CD4-positive, CD25-positive, alpha-beta regulatory T cell (primary cell): ENCODE results near the gene PKD1L1. TPM values are rescaled to one million over a fixed set of nuclear protein-coding genes. Genes with fewer than 3 reads are reported as not detected.

ENCODE experiments used
- ATAC-seq, 2 donors: fragments of 150-1000 bp; cut with Tn5 transposase; one replicate each; pipeline ENCODE4 v1.10.0; 2021; ENCODE audit warnings: low read depth in 2 of 2, moderate number of reproducible peaks in 2 of 2, moderate library complexity in 1 of 2
- DNase-seq, 3 donors: peaks; one replicate each; pipeline versions ENCODE4 v3.0.0 to v3.0.0-alpha.2; 2012 to 2022; ENCODE audit warnings: mixed read lengths in 1 of 3
- H3K27ac ChIP-seq: one replicate; pipeline ENCODE4 v1.7.0; 2013; ENCODE audit warnings: mild to moderate bottlenecking, low read length; ENCODE audit not compliant: insufficient read depth, poor library complexity, severe bottlenecking
- H3K27me3 ChIP-seq: one replicate; pipeline ENCODE4 v1.7.0; 2013; ENCODE audit warnings: low read length; ENCODE audit not compliant: control insufficient read depth, insufficient read depth
- H3K36me3 ChIP-seq: one replicate; pipeline ENCODE4 v1.7.0; 2013; ENCODE audit warnings: mild to moderate bottlenecking, low read length, moderate library complexity; ENCODE audit not compliant: control insufficient read depth, insufficient read depth
- H3K4me1 ChIP-seq: 2 replicates; pipeline ENCODE4 v1.7.0; 2013; ENCODE audit warnings: mild to moderate bottlenecking, low read length; ENCODE audit not compliant: insufficient read depth, control insufficient read depth, poor library complexity, severe bottlenecking
- H3K4me3 ChIP-seq: one replicate; pipeline ENCODE4 v1.7.0; 2013; ENCODE audit warnings: low read depth, mild to moderate bottlenecking, low read length, moderate library complexity
- H3K9me3 ChIP-seq, 2 experiments: 1 replicate in 1 of 2; 2 replicates in 1 of 2; pipeline ENCODE4 v1.7.0; 2013; ENCODE audit warnings: low read length in 2 of 2, mild to moderate bottlenecking in 1 of 2, moderate library complexity in 1 of 2; ENCODE audit not compliant: control insufficient read depth in 2 of 2
- H3K27ac Mint-ChIP-seq, 3 donors: one replicate each; pipeline ENCODE4 v1.8.0; 2020 to 2022; ENCODE audit warnings: mild to moderate bottlenecking in 3 of 3, mixed read lengths in 3 of 3, moderate library complexity in 2 of 3
- H3K27me3 Mint-ChIP-seq: one replicate; pipeline ENCODE4 v1.8.0; 2022; ENCODE audit warnings: mild to moderate bottlenecking, mixed read lengths
- H3K36me3 Mint-ChIP-seq: one replicate; pipeline ENCODE4 v1.8.0; 2020; ENCODE audit warnings: mixed read lengths
- H3K4me1 Mint-ChIP-seq, 4 donors: one replicate each; pipeline ENCODE4 v1.8.0; 2020 to 2022; ENCODE audit warnings: mixed read lengths in 4 of 4, mild to moderate bottlenecking in 1 of 4
- H3K4me3 Mint-ChIP-seq, 4 donors: one replicate each; pipeline ENCODE4 v1.8.0; 2020 to 2022; ENCODE audit warnings: mild to moderate bottlenecking in 4 of 4, mixed read lengths in 4 of 4, moderate library complexity in 3 of 4
- H3K9me3 Mint-ChIP-seq, 7 donors: one replicate each; pipeline ENCODE4 v1.8.0; 2020 to 2022; ENCODE audit warnings: mixed read lengths in 7 of 7, mild to moderate bottlenecking in 3 of 7, moderate library complexity in 2 of 7
- polyA plus RNA-seq, 4 donors: library from polyadenylated mRNA; unstranded; fragments of 300-500 nt; fragmentation: Illumina TruSeq; gene quantifications; one replicate each; pipeline ENCODE4 v1.2.3, GENCODE V29; 2021
- total RNA-seq: library from RNA; stranded (reverse); gene quantifications from one replicate; pipeline ENCODE4 v1.2.3, GENCODE V29; 2022

PKD1L1 gene
- total and polyA plus RNA-seq, 5 donors from 2014 or later: 0.02 to 0.17 (median 0.06) TPM; not detected in 2

DNA sequence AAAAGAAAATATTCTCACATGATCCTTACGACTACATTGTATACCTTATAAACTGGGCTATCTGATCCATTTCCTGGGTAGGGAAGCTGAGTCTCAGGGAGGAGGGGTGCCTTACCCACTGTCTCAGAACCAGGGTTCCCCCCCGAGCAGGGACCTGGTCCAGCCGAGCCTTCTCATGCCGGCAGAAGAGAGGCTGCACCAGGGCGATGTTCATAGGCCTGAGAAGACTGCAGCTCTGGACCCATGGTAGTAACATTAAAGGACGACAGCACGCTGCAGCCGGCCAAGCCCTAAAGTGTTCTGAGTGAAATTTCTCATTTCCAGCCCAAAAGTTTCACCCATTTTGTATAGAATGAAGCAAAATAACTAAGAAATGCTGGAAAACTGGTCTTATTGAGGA is 203.4 kb downstream of the PKD1L1 start:
- no peak overlapping the region for H3K27ac ChIP-seq
- ATAC-seq: no peak
- H3K27me3 ChIP-seq: no peaks in the 10 kb centered on the region
- Mint-ChIP-seq H3K36me3 (no peaks in the 10 kb centered on the region), H3K4me3 (no peak overlapping the region), H3K9me3 (peaks cover 0 to 4% (median 0%) of the 10 kb centered on the region in 7 donors), H3K27ac (no peak overlapping the region), H3K4me1 (peaks cover 0 to 4% (median 0%) of the 10 kb centered on the region in 4 donors), H3K27me3 (no peaks in the 10 kb centered on the region)
- H3K9me3 ChIP-seq: no peaks in the 10 kb centered on the region
- no peak for DNase-seq
- no peaks in the 10 kb centered on the region for H3K36me3 ChIP-seq
- no peak overlapping the region for H3K4me3 ChIP-seq
- H3K4me1 ChIP-seq: no peaks in the 10 kb centered on the region

- no peak overlapping the region for H3K4me3 Mint-ChIP-seq
- no peak overlapping the region for H3K27ac Mint-ChIP-seq
Measured at GRCh38 chr7:47743965-47744591, 204.2 kb downstream of the PKD1L1 start.

DNA sequence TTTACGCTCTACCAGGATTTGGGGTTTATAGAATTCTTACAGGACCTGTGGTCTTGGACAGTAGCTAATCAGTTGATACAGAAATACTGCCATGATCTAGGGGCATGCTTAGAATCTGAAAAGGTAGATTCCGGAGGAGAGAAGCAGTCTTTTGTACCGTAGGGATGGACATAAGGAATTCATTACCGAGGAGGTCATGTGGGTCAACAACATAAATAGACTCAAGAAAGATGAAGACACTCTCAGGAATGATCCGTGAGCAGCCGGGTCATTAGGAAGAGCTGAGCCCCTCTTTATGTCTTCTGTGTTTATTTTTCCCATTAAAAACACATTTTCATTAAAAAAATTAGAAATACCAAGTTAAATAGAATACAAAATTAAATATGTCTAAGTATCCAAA is 206.3 kb downstream of the PKD1L1 start:
- Histone ChIP-seq H3K27me3 (no peaks in the 10 kb centered on the region), H3K4me1 (no peaks in the 10 kb centered on the region), H3K9me3 (no peaks in the 10 kb centered on the region), H3K4me3 (no peak overlapping the region), H3K27ac (no peak overlapping the region), H3K36me3 (no peaks in the 10 kb centered on the region)
- no peak for ATAC-seq
- no peak for DNase-seq
- no peaks in the 10 kb centered on the region for H3K27me3 Mint-ChIP-seq
- H3K9me3 Mint-ChIP-seq: peaks cover 0 to 4% (median 0%) of the 10 kb centered on the region in 7 donors
- no peak overlapping the region for H3K4me3 Mint-ChIP-seq
- H3K27ac Mint-ChIP-seq: no peak overlapping the region
- no peaks in the 10 kb centered on the region for H3K36me3 Mint-ChIP-seq
- H3K4me1 Mint-ChIP-seq: peaks cover 0 to 4% (median 0%) of the 10 kb centered on the region in 4 donors

More at GRCh38 chr7:47743965-47744591, 204.2 kb downstream of the PKD1L1 start:
- ATAC-seq (no peak), DNase-seq (no peak)
- Histone ChIP-seq H3K27me3 (no peaks in the 10 kb centered on the region), H3K27ac (no peak overlapping the region), H3K4me3 (no peak overlapping the region), H3K4me1 (no peaks in the 10 kb centered on the region), H3K9me3 (no peaks in the 10 kb centered on the region), H3K36me3 (no peaks in the 10 kb centered on the region)
- H3K27me3 Mint-ChIP-seq: no peaks in the 10 kb centered on the region
- H3K4me1 Mint-ChIP-seq: peaks cover 0 to 4% (median 0%) of the 10 kb centered on the region in 4 donors
- H3K9me3 Mint-ChIP-seq: peaks cover 0 to 4% (median 0%) of the 10 kb centered on the region in 7 donors
- no peaks in the 10 kb centered on the region for H3K36me3 Mint-ChIP-seq

DNA sequence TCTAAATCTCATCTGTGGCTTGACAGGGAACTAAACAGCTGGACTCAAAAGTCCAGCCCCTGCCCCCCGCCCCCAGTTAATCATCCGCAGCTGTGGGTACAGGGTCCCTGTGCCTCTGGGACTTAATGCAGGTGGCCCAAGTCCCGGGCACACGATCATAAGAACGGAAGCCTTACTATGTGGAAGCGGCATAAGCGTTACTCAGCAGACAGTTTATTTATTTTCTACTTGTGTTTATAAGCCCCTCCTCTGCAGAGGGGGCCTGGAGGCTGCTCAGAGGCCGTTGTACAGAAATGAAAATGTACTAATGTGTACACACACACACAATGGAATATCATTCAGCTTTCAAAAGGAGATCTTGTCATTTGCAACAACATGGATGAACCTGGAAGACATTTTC is 208.4 kb downstream of the PKD1L1 start:
- no peak for DNase-seq
- Mint-ChIP-seq H3K4me3 (no peak overlapping the region), H3K4me1 (peaks cover 0 to 4% (median 0%) of the 10 kb centered on the region in 4 donors), H3K36me3 (no peaks in the 10 kb centered on the region), H3K27ac (no peak overlapping the region), H3K9me3 (peaks cover 0 to 4% (median 0%) of the 10 kb centered on the region in 7 donors), H3K27me3 (peaks cover 4% of the 10 kb centered on the region)
- no peaks in the 10 kb centered on the region for H3K9me3 ChIP-seq
- H3K27me3 ChIP-seq: no peaks in the 10 kb centered on the region
- no peak for ATAC-seq
- no peaks in the 10 kb centered on the region for H3K4me1 ChIP-seq
- no peaks in the 10 kb centered on the region for H3K36me3 ChIP-seq
- H3K27ac ChIP-seq: no peak overlapping the region
- no peak overlapping the region for H3K4me3 ChIP-seq

DNA sequence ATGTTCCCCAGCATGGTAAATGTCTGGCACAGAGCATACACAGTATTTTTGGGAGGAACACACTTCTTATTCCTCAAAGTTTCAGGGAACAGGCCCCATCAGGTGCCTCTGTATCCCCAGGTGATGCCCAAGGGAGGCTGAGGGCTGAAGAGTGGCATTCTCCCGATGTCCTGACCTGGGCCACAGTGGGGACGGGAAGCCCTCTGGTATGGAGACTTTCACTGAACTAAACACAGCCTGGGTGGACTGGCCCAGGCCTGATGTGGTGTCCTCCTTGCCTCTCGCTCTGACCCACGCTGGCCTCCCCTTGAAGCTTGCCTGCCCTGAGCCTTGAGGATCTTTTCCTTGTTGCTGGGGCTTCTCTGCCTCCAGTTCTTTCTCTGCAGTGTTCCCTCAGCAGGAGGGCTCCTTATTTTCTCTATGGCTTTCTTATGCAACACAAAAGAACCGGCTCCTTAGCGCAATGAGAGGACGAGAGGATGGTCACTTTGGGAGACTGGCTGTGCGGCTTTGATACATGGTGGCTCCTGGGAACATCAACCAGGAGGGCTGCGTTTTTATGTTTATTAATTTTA is 208.9 kb downstream of the PKD1L1 start:
- Histone ChIP-seq H3K4me1 (no peaks in the 10 kb centered on the region), H3K27me3 (no peaks in the 10 kb centered on the region), H3K27ac (no peak overlapping the region), H3K4me3 (no peak overlapping the region), H3K9me3 (no peaks in the 10 kb centered on the region), H3K36me3 (no peaks in the 10 kb centered on the region)
- no peaks in the 10 kb centered on the region for H3K36me3 Mint-ChIP-seq
- ATAC-seq (no peak), DNase-seq (no peak)
- H3K27me3 Mint-ChIP-seq: peaks cover 4% of the 10 kb centered on the region
- H3K4me1 Mint-ChIP-seq: peaks cover 0 to 4% (median 0%) of the 10 kb centered on the region in 4 donors
- no peak overlapping the region for H3K4me3 Mint-ChIP-seq
- peak overlapping the region in 1 of 3 donors; percentile 35 for H3K27ac Mint-ChIP-seq
- peaks cover 0 to 4% (median 0%) of the 10 kb centered on the region in 7 donors for H3K9me3 Mint-ChIP-seq

DNA sequence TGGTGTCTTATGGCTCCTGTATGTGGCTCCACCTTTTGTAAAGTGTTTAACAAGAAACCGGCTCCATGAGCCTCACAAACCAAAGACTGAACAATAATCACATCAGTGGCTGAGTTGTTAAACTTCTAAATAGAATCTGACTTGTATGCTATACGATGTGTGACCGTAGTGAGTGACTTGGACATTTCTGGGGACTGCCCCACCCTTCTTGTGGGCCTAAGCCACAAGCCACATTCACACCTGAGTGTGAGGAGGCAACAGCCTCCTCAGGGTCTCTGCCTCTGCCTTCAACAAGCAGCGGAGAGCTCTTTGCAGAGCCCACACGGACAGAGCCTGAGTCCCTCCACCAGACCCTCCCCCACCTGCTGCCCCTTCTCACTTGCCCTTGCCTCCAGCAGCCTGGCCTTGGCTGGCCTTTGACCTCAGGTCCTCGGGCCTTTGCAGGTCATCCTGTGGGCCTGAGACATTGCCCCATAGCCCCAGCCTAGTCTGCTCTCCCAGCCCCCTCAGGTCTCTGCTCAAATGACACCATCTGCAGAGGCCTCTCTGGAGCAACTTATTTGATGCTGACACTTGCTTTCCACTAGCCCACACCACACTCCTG is 209.6 kb downstream of the PKD1L1 start:
- no peak for ATAC-seq
- H3K36me3 ChIP-seq: no peaks in the 10 kb centered on the region
- Mint-ChIP-seq H3K9me3 (peaks cover 0 to 4% (median 0%) of the 10 kb centered on the region in 7 donors), H3K27ac (no peak overlapping the region), H3K27me3 (peaks cover 4% of the 10 kb centered on the region), H3K4me3 (no peak overlapping the region), H3K36me3 (no peaks in the 10 kb centered on the region), H3K4me1 (no peaks in the 10 kb centered on the region)
- H3K4me1 ChIP-seq: no peaks in the 10 kb centered on the region
- no peak for DNase-seq
- H3K9me3 ChIP-seq: no peaks in the 10 kb centered on the region
- no peaks in the 10 kb centered on the region for H3K27me3 ChIP-seq
- H3K4me3 ChIP-seq: no peak overlapping the region
- H3K27ac ChIP-seq: no peak overlapping the region

GRCh38 chr7:47737601-47738000 is 210.7 kb downstream of the PKD1L1 start:
- Histone ChIP-seq H3K4me1 (no peaks in the 10 kb centered on the region), H3K36me3 (no peaks in the 10 kb centered on the region), H3K27ac (no peak overlapping the region), H3K9me3 (no peaks in the 10 kb centered on the region), H3K27me3 (no peaks in the 10 kb centered on the region), H3K4me3 (no peak overlapping the region)
- Mint-ChIP-seq H3K4me1 (no peaks in the 10 kb centered on the region), H3K36me3 (no peaks in the 10 kb centered on the region), H3K27me3 (peaks cover 4% of the 10 kb centered on the region), H3K4me3 (no peak overlapping the region), H3K9me3 (peaks cover 0 to 4% (median 0%) of the 10 kb centered on the region in 7 donors), H3K27ac (no peak overlapping the region)
- ATAC-seq: no peak
- DNase-seq: no peak
